GM20431 (cell line): Measurements from ENCODE around the gene SF3A2.

ENCODE experiments used
- in situ Hi-C: fragments of 300-500 bp; cut with MseI, MboI; formaldehyde crosslinking; loops from one replicate; pipeline ENCODE4 v1.15.0; 2020; ENCODE audit warnings: low sequenced_read_pairs; ENCODE audit not compliant: unreplicated experiment

The SF3A2 gene

DNA sequence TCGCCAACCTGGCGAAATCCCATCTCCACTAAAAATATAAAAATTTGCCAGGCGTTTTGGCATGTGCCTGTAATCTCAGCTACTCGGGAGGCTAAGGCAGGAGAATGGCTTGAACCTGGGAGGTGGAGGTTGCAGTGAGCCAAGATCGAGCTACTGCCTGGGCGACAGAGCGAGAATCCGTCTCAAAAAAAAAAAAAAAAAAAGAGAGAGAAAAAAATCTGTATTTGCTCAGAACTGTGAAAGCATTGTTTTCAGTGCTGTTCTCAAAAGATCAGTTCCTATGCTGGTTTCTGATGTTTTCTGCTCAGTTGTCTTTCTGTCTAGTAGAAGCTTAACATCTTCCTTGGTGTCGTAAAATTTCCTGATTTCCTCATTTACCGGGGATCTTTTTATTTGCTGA lies 2.5 kb downstream of the SF3A2 start:
- in situ Hi-C loops: no loop called here

DNA sequence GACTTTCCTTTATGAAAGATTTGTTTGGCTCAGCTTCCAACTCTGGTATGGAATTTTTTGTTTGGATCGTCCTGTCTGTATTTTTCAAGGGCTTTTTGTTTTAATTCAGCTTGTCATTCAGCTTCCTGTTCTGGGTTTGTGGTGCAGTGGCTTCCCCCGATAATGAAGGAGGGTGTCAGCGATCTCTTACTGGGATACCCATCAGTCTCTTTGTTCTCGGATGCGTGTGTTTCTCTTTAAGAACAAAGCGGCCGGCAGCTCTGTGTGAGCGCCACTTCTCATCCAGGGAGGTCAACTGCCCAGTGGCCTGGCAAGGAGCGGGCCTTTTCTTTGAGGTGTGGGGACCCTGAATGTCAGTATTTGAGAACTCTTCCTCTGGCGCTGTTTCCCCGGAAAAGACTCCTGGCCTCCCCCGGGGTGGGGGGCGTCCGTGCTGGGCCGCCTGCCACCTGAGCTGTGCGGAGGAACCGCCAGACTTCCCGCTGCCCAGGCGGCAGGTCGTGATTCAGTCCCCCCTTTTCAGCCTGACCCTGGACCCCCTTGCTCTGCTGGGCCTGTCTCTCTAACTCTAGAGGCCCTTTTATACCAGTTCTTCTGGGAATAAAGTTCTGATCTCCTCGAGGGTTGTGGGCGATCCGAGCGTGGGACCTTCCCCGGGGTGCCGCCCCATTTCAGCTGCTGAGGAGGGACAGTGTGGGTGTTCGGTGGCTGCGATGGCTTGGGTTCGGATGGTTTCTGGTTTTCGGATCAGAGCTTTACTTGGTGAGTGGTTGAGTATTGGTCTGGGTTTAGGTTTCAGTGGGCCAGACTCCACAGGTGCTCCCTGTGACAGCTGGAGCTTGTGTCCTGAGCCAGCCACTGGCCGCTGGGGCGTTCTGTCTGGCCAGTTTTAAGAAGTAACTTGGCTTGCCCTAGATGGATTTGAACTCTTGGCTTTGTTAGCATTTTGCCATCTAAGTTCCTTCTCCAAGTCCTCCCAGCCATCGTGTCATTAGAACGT lies 3.4 kb downstream of the SF3A2 start:
- in situ Hi-C loops: no loop called here

GRCh38 chr19:2240881-2241760 lies 4.5 kb downstream of the SF3A2 start:
- in situ Hi-C loops: no loop called here

DNA sequence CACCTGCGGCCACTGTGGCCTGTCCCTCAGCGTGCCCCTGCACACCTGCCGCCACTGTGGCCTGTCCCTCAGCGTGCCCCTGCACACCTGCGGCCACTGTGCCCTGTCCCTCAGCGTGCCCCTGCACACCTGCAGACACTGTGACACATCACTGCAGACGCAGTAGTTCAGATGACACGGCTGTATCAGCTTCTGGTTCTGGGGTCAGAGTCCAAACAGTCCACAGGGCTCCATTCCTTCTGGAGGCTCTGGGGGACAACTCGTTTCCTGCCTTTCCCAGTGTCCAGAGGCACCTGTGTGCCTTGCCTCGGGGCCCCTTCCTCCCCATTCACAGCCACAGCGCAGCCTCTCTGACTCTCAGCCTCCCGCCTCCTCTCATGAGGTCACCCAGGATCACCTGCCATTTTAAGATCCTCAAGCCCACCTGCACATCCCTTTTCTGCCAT lies 5.5 kb downstream of the SF3A2 start:
- in situ Hi-C loops: no loop called here

DNA sequence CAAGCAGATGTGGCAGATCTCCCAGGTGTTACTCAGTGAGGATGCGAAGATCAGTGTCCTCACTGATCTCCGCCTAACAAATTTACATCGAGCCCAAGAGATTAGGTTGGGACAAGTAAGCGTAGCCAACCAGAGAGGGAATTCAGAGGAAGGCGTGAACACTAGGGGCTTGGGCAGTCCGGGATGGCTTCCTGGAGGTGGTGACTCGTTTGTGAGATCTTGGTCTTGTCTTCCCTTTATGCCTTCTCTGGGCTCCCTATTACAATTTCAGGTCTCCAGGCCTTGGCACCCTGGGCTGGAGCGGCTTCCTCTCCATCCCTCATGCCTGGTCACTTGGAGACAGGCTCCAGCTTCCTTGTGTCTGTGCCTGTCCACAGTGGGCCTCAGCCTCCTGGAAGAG lies 6.2 kb downstream of the SF3A2 start:
- in situ Hi-C loops: no loop called here

DNA sequence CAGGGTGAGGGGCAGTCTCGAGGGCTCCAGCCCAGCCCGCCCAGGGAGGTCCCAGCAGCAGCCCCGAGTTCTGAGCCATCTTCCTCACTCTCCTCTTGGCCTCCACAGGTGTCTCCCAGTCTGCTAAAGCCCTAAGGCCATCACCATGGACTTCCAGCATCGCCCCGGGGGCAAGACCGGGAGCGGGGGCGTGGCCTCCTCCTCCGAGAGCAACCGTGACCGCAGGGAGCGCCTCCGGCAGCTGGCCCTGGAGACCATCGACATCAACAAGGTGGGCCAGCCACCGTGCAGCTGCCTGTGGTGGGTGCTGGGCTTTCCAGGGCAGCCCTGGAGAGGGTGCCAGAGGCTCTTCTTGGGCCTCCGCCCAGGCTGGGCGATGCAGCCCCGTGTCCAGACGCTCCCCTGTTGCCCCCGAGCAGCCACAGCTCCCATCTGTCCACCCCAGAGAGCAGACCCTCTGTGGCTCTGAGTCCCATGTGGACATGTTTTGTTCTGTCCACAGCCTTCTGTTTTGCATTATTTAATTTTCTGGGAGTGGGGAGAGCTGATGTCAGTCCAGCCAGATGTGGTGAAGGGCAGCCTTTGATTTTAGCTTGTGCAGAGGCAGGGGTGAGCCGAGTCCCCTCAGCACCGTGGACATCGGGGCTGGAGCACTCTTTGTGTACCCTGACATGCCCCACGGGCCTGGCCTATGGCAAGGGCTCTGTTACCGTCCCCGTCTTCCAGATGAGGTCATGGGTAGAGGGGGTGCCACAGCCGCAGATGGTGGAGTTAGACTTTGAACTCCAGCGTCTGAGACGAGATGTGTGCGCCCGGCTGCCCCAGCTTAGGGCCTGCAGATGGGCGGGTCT lies 6.9 kb downstream of the SF3A2 start:
- in situ Hi-C loops: no loop called here

DNA sequence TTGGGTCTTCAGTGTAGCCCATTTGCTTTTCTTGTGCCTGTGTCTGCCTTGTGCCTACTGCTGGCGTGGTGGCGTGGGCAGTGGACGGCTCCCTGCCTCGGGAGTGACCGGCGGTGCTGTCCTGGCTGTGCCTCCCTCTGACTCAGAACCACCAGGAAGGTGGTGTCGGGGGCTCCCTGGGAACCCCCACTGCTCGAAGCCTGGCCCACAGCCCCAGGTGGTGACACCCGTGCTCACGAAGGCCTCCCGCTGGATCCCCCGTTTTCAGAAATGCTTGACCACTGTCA lies 7.4 kb downstream of the SF3A2 start:
- in situ Hi-C loops: no loop called here

GRCh38 chr19:2244486-2244885 lies 7.9 kb downstream of the SF3A2 start:
- in situ Hi-C loops: no loop called here

DNA sequence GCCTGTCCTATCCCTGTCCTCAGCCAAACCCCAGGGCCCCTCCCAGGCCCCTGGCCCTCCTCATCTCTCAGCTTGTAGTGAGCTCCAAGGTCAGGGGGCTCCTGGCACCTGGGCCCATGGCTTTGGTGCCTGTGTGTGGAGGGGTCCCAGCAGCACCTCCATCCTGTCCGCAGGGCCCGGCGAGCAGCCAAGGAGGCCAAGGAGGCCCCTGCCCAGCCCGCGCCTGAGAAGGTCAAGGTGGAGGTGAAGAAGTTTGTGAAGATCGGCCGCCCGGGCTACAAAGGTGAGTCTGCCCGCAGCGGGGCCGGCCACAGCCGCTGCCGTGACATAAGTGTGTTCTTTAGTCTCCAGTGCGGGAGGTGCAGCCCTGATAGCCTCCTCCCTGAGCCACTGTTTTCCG lies 8.6 kb downstream of the SF3A2 start:
- in situ Hi-C loops: no loop called here

GRCh38 chr19:2246014-2246620 lies 9.5 kb downstream of the SF3A2 start:
- in situ Hi-C loops: no loop called here

DNA sequence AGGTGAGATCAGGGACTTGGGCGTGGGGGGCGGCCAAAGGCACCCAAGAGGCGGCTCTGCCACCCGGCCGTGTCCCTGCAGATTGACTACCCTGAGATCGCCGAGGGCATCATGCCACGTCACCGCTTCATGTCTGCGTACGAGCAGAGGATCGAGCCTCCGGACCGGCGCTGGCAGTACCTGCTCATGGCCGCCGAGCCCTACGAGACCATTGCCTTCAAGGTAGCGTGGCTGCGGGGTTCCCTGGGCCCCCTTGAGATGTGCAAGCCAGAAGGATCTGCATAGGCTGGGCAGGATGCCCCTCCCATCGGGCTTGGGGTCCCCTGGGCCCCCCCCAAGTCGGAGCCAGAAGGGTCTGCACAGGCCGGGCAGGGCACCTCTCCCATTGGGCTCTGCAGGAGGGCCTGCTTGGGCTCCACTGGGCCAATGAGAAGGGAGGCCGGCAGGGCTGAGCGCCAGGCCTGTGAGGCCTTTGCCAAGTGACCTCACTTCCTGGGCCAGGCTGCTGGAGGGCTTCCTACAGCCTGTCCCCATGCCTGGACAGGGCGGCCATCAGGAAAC lies 10.3 kb downstream of the SF3A2 start:
- in situ Hi-C loops: no loop called here

- in situ Hi-C loops: no loop called here
Measured at GRCh38 chr19:2247433-2248101, 10.9 kb downstream of the SF3A2 start.

GRCh38 chr19:2248136-2249009 lies 11.7 kb downstream of the SF3A2 start:
- in situ Hi-C loops: no loop called here

- in situ Hi-C loops: no loop called here
Measured at GRCh38 chr19:2249010-2249866, 12.6 kb downstream of the SF3A2 start, which contains the start of gene AMH. TSS of gene AMH (plus strand) at chr19:2249323. CDS start at chr19:2249333, 10 bp downstream.

GRCh38 chr19:2249880-2250765 lies 13.5 kb downstream of the SF3A2 start:
- in situ Hi-C loops: no loop called here

GRCh38 chr19:2250766-2251105 lies 14.1 kb downstream of the SF3A2 start:
- in situ Hi-C loops: no loop called here
